NT2/D1 (cell line): ENCODE measurements around the gene L3MBTL4.

Experiments used
- DNase-seq: peaks from one replicate; pipeline ENCODE4 v3.0.0-alpha.2; 2011; ENCODE audit warnings: low read depth, low spot score
- H3K27me3 ChIP-seq: 2 replicates; pipeline ENCODE4 v1.6.0; 2011; ENCODE audit warnings: mild to moderate bottlenecking; ENCODE audit not compliant: insufficient read length, insufficient read depth
- H3K36me3 ChIP-seq: 2 replicates; pipeline ENCODE4 v1.6.1; 2011; ENCODE audit warnings: mild to moderate bottlenecking, low read length, mixed read lengths; ENCODE audit not compliant: insufficient read depth, insufficient read length
- H3K4me1 ChIP-seq: 2 replicates; pipeline ENCODE4 v1.5.1; 2011; ENCODE audit not compliant: insufficient read depth, insufficient read length
- H3K4me3 ChIP-seq: 2 replicates; pipeline ENCODE4 v1.5.1; 2011; ENCODE audit warnings: low read depth; ENCODE audit not compliant: insufficient read length
- H3K9ac ChIP-seq: 2 replicates; pipeline ENCODE4 v1.6.0; 2011; ENCODE audit warnings: low read depth; ENCODE audit not compliant: insufficient read length
- H3K9me3 ChIP-seq: 2 replicates; pipeline ENCODE4 v1.5.1; 2011; ENCODE audit warnings: mild to moderate bottlenecking, low read length; ENCODE audit not compliant: insufficient read depth
- SUZ12 ChIP-seq: IDR thresholded peaks from 2 replicates; pipeline ENCODE4 v1.6.1; 2011; ENCODE audit not compliant: insufficient read length, insufficient read depth; ENCODE audit errors: extremely low read depth
- YY1 ChIP-seq: IDR thresholded peaks from 2 replicates; pipeline ENCODE4 v1.6.1; 2011; ENCODE audit not compliant: insufficient read length, insufficient read depth
- ZNF274 ChIP-seq: IDR thresholded peaks from 2 replicates; pipeline ENCODE4 v1.6.1; 2011; ENCODE audit warnings: mild to moderate bottlenecking, low read depth, low read length

Gene L3MBTL4

GRCh38 chr18:5967666-5968065 lies 447.0 kb downstream of the L3MBTL4 start:
- Histone ChIP-seq H3K9me3 (no peaks in the 10 kb centered on the region), H3K9ac (no peak overlapping the region), H3K36me3 (no peaks in the 10 kb centered on the region), H3K4me1 (peaks cover 2% of the 10 kb centered on the region), H3K27me3 (no peaks in the 10 kb centered on the region), H3K4me3 (no peak overlapping the region)
- TF ChIP-seq YY1 (no peak), ZNF274 (no peak), SUZ12 (no peak)
- no peak for DNase-seq

- no peaks in the 10 kb centered on the region for H3K9me3 ChIP-seq
- no peak overlapping the region for H3K9ac ChIP-seq
- TF ChIP-seq SUZ12 (no peak), YY1 (no peak), ZNF274 (no peak)
- no peaks in the 10 kb centered on the region for H3K27me3 ChIP-seq
- no peaks in the 10 kb centered on the region for H3K36me3 ChIP-seq
- DNase-seq = no peak
- H3K4me1 ChIP-seq = peaks cover 2% of the 10 kb centered on the region
- H3K4me3 ChIP-seq = no peak overlapping the region
These were observed 447.7 kb downstream of the L3MBTL4 start for GRCh38 chr18:5967007-5967406.

GRCh38 chr18:5966514-5966913 lies 448.2 kb downstream of the L3MBTL4 start:
- no peak for DNase-seq
- Histone ChIP-seq H3K27me3 (no peaks in the 10 kb centered on the region), H3K4me1 (peaks cover 2% of the 10 kb centered on the region), H3K9ac (no peak overlapping the region), H3K36me3 (no peaks in the 10 kb centered on the region), H3K9me3 (no peaks in the 10 kb centered on the region), H3K4me3 (no peak overlapping the region)
- TF ChIP-seq ZNF274 (no peak), SUZ12 (no peak)

GRCh38 chr18:5964996-5965395 lies 449.7 kb downstream of the L3MBTL4 start:
- TF ChIP-seq YY1 (no peak), SUZ12 (no peak), ZNF274 (no peak)
- H3K27me3 ChIP-seq = no peaks in the 10 kb centered on the region
- peaks cover 2% of the 10 kb centered on the region for H3K4me1 ChIP-seq
- no peaks in the 10 kb centered on the region for H3K36me3 ChIP-seq
- H3K9me3 ChIP-seq = no peaks in the 10 kb centered on the region
- no peak overlapping the region for H3K9ac ChIP-seq
- no peak for DNase-seq
- H3K4me3 ChIP-seq = no peak overlapping the region

GRCh38 chr18:5964596-5964995 lies 450.1 kb downstream of the L3MBTL4 start:
- Histone ChIP-seq H3K4me1 (peaks cover 2% of the 10 kb centered on the region), H3K27me3 (no peaks in the 10 kb centered on the region), H3K36me3 (no peaks in the 10 kb centered on the region), H3K9ac (no peak overlapping the region), H3K4me3 (no peak overlapping the region), H3K9me3 (no peaks in the 10 kb centered on the region)
- TF ChIP-seq SUZ12 (no peak), YY1 (no peak), ZNF274 (no peak)
- DNase-seq = no peak

- no peak overlapping the region for H3K4me3 ChIP-seq
- H3K4me1 ChIP-seq = peaks cover 2% of the 10 kb centered on the region
- no peaks in the 10 kb centered on the region for H3K36me3 ChIP-seq
- DNase-seq = no peak
- TF ChIP-seq SUZ12 = no peak
- TF ChIP-seq ZNF274 = no peak
- no peak for TF ChIP-seq YY1
- H3K27me3 ChIP-seq = no peaks in the 10 kb centered on the region
- no peaks in the 10 kb centered on the region for H3K9me3 ChIP-seq
- no peak overlapping the region for H3K9ac ChIP-seq
These were observed 450.6 kb downstream of the L3MBTL4 start for GRCh38 chr18:5964108-5964507.

GRCh38 chr18:5963267-5963666 lies 451.4 kb downstream of the L3MBTL4 start:
- no peak for DNase-seq
- H3K4me3 ChIP-seq = no peak overlapping the region
- TF ChIP-seq ZNF274 (no peak), YY1 (no peak), SUZ12 (no peak)
- H3K9ac ChIP-seq = no peak overlapping the region
- H3K27me3 ChIP-seq = no peaks in the 10 kb centered on the region
- H3K36me3 ChIP-seq = no peaks in the 10 kb centered on the region
- H3K9me3 ChIP-seq = no peaks in the 10 kb centered on the region
- peaks cover 2% of the 10 kb centered on the region for H3K4me1 ChIP-seq

GRCh38 chr18:5962362-5962761 lies 452.3 kb downstream of the L3MBTL4 start:
- Histone ChIP-seq H3K4me1 (peaks cover 2% of the 10 kb centered on the region), H3K4me3 (no peak overlapping the region), H3K27me3 (no peaks in the 10 kb centered on the region), H3K36me3 (no peaks in the 10 kb centered on the region), H3K9me3 (no peaks in the 10 kb centered on the region), H3K9ac (no peak overlapping the region)
- no peak for TF ChIP-seq YY1
- TF ChIP-seq SUZ12 = no peak
- TF ChIP-seq ZNF274 = no peak
- DNase-seq = no peak
